Measurements from ENCODE around the gene CORO6.
"Not testable (repeated sequence)": the region's sequence is repeated elsewhere in the genome, so short reads cannot be mapped to it uniquely, and the experiment has no call there.

CORO6 gene

DNA sequence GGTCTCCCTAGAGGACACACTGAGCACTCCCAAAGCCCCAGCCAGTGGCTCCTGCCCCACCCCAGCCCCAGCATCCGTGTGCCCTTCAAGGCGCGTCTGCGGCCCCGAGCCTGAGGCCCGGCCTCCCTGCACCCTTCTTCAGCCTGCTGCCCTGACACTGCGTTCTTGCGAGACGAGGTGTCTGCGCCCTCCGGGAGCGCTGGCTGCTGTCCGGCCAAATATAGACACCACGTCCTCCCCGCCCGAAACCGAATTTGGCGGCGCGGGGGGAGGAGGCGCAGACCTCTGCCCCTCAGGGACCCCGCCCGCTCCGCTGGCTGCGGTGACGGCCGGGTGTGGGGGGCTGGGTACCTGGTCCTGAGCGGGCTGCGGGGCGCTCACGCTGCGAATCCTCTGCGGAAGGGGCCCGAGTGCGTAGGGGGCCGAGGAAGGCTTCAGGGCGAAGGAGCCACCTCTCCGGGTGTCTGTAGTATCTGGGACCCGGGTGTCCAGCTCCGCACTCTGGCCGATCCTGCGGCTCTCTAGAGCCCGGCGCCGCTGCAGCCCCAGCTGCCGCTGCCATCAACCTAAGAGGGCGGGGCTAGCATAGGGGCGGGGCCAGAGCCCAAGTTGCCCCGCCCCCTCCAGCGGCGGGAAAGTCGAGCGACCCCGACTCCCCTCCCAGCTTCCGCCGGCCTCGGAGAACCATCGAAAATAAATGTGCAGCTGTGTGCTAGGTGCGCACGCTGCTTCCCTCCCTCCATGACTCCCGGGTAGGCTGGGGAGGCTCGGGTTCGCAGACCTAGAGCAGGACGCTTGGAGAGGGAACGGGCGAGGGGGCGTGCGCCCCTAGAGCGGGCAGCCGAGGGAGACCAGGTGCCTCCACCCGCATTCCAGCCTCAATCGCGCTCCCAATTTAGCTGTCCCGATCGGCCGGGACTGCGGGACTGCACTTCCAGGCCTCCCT lies at the start of gene CORO6:
Gene CORO6 (minus strand): TSS at position 576 of the 946 bp plus-strand sequence. CDS start 1,491 bp downstream, outside the sequence.
- DNase-seq (ENCODE audit: low spot score), result peak; percentile 57

DNA sequence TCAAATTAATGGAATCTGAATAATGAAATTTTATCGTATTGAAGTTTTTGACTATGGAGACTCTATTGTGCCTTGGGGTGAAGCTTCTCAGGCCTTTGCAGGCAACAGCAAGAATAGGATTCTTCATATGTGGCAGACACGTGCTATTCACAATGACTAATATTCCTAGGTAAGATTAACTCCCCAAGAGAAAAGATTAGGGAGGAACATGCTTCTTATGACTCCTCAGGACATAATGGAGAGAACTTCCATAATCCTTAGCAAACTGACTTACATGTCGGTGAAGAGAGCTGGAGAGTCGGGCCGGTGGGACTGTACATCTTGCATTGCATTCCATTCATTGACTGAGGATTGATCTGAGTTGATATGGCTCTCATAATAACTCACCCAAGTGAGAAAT lies 48.9 kb upstream of the CORO6 start:
- DNase-seq (ENCODE audit: low spot score), result no peak

DNA sequence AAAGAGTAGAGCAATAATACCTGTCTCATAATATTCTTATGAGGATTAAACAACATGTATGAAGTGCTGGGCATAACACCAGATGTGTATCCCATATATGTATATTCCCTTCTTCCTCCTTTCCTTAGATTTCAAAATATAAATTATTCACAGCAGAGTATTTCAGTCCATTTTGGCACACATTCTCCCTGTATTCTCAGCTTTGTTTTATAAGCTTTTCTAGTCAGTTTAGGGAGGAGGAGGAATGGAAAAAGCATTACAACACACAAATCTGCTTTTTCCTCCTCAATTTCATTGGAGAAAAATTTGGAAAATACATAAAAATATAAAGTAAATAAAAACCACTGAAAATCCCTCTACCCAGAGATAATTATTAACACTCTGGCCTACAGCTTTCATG lies 46.6 kb upstream of the CORO6 start:
- DNase-seq (ENCODE audit: low spot score), result no peak

DNA sequence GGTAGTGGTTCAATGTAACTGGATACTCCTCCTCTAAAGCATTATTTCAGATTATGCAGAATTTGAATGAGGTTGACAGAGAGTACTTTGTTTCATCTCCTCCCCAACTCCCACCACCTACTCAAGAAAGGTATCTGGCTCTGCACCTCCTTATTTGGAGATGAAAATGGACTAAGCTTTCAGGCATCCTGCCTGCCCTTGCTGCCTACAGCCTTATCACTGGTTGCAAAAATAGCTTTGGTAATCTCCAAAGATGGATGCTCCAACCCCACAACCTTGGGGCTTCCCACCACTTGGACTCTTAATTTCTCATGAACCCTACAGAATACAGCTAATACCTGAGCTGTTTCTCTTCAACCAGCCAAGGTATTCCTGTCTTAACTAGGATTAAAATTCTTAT lies 45.3 kb upstream of the CORO6 start:
- DNase-seq (ENCODE audit: low spot score), result no peak

DNA sequence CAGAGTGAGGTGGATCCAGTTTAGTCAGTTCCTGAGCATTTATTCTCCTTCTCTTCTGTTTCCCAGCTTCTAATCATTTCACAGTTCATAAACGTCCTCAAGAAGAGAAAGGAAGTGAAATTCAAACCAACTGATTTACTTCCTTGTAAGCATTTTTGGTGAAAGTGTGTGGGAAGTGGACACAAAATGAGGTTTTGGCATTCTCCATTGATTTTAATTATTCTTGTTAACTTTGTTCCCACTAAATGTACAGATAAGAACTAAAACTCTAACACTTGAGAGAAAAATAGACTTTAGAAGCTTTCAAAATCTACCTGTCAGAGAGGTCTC lies 42.7 kb upstream of the CORO6 start:
- DNase-seq (ENCODE audit: low spot score), result no peak

DNA sequence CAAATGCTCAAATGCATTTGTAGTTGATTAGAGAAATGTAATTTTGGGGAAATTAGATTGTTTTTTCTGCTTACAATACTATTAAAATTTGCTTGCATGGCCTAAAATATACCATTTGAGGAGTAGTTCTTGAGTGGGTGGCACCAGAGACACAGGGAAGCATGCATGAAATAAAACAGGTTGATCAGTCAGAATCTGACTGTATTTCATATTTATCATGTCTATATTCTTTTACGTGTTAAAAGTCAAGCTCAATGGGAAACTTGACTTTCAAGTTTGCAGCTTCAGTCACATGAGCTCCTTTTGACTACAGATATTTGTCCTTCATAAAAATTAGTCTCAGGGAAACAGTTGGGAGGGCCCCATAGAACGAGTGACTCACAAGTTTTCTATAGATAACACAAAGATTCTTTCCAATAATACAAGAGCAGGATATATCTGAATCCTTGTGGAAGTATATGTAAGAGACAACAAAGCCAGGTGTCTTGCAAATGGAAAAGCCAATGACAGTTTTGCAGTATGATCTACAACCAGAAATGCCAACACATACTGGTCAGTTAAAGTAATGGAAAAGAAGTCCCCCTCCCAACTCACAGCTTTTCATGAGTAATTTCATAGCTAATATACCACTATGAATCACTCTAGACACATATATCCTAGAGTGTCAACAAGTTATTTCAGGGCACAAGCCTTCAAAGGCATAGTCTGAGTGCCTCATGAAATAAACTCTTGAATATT lies 42.2 kb upstream of the CORO6 start:
- no peak for DNase-seq (ENCODE audit: low spot score)

DNA sequence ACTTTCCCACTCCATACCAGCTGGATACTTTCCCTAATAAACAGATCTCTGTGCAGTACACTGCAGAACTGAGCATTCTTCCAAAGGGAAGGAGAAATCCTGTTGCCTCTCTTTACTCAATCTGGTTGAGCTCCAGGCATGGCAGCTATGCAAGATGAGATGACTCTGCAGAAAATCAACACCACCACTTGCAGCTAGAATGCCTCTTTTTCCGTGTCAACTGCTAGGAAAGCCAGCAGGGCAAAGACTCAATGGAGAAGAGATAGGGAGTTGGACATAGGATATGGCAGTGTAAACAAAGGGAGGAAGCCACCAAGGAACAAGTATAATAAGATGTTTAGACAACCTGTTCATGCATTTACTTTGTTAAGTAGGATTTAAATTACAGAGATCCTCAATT lies 40.4 kb upstream of the CORO6 start:
- DNase-seq (ENCODE audit: low spot score), result no peak

DNA sequence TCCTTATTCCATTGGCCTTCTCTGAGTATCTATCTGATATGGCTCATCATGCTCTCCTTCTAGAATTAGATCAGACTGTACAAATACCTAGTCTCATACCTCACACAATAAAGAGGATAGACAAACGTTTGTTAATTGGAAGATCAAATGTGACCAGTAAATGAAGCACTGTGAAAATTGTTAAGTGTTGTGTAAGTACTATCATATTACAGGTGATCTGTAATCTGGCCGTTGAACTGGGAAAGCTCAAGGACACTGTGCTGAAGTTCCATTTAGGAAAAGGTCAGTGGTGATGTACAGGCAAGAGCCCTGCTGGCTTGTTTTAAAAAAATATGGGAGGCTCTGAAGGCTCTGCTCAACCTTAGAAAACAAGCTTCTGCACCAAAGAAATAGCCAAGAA lies 38.5 kb upstream of the CORO6 start:
- no peak for DNase-seq (ENCODE audit: low spot score)

DNA sequence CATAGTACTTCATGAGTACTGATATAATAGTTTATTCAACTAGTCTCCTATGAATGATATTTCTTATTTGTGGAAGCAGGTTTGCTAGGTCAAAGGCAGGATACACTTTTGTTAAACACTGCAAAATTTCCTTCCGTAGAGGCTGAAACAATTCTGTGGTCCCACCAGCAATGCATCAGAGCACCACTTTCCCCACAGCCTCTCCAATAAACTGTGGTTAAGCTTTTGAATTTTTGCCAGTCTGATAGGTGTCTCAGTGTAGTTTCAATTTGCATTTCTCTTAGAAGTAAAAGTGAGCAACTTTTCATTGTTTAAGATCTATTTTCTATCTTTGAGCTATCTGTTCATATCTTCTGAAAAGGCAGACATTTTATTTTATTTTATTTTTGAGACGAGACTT lies 36.4 kb upstream of the CORO6 start:
- DNase-seq (ENCODE audit: low spot score), result no peak

DNA sequence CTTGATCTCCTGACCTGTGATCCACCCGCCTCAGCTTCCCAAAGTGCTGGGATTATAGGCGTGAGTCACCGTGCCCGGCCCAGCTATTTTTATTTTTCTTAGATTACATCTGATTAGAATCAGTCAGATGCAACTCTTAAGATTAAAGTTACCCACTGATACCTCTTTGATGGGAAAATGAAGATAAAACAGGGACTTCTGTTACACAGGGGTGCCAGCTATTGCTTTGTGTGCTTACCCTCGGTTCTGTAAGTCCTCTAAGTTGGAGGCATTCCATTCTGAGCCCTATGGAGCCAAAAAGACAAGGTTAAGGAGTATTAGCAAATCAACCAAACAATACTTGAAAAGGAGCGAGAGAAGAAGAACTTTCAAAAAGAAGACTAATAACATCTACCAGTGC lies 32.6 kb upstream of the CORO6 start:
- no peak for DNase-seq (ENCODE audit: low spot score)

DNA sequence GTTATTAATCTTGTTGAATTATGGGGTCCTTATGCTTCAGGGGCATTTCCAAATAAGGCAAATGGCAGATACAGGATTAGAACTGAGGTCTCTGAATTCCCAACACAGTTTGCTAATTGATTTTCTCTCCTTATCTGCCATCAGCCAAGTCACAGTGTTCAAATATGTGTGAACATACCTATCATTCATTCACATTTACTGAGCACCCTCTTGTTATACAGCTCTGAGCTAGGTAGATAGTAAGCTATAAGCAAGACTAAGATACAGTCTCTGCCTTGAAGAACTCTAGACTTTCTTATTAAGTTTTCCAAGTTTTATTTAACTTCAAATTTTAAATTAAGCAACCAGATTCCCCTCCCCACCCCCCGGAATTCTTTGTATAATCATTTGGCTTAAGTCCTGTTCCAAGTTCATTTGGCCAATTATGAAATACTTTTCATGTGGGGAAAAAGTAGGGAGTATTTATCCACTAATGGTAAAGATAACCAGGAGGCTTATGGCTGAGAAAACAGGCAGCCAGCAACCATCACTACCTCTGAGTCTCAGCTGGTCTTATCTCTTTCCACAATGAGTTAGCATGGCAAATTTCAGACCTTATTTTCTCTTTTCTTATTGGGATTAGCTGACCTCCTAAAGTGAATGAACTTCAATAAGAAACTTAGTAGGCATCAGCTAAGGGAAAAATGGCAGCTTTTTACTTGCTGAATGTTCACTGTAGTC lies 31.4 kb upstream of the CORO6 start:
- DNase-seq (ENCODE audit: low spot score), result no peak

DNA sequence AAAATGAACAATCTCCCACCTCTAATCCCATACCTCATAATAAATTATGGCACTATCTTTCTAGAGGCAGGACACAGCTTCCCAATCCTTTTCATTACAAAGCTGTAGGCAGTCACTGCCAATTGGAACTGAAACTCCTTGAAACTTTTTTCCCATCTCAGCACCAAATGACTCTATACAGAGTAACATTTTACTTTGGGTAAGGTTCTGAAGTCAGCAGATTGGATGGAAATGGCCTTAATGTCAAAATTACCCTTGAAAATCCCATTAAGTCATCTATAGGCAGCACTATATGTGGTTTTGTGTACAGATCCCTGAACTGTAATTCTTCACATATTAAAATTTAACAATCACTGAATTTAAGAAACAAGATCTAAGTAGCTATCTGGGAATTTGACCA lies 30.3 kb upstream of the CORO6 start:
- no peak for DNase-seq (ENCODE audit: low spot score)

DNA sequence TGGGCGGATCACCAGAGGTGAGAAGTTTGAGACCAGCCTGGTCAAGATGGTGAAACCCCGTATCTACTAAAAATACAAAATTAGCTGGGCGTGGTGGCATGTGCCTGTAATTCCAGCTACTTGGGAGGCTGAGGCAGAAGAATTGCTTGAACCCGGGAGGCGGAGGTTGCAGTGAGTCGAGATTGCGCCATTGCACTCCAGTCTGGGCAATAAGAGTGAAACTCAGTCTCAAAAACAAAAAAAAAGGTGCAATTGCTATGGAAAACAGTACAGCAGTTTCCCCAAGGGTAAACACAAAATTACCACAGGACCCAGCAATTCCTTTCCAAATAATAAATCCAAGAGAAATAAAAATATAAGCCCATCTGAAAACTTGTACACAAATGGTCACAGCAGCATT lies 29.2 kb upstream of the CORO6 start:
- DNase-seq (ENCODE audit: low spot score), result not testable (repeated sequence)

DNA sequence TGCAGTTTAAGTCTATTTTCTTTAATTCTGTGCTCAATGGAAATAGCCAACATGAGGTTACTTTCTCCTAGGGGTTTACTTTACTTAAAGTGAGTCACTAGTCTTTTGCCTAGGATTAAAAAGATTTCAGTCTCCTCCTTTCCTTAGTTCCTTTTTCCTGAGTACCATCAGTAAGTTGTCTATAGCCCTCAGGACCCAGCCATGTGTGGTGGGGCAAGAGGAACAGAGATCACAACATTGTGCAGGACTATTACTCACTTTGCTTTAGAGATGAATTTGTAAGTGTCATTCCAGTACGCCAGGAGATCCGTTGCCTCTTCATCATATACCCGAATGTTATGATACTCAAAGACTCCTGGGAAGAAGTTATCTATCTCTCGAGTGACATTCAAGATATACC lies 27.7 kb upstream of the CORO6 start:
- no peak for DNase-seq (ENCODE audit: low spot score)

DNA sequence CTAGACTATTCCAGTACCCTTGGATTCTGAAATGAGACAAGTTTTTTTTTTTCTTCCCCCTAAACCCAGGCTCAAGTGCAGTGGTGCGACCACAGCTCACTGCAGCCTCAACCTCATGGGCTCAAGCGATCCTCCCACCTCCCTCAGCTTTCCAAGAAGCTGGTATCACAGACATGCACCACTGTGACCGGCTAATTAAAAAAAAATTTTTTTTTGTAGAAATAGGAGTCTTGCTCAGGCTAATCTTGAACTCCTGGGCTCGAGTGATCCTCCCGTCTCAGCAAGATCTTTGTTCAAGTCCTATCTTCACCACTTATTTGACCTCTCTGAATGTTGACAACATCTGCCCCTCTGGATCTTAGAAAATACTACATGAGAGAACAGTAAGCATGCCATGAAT lies 26.6 kb upstream of the CORO6 start:
- no peak for DNase-seq (ENCODE audit: low spot score)

DNA sequence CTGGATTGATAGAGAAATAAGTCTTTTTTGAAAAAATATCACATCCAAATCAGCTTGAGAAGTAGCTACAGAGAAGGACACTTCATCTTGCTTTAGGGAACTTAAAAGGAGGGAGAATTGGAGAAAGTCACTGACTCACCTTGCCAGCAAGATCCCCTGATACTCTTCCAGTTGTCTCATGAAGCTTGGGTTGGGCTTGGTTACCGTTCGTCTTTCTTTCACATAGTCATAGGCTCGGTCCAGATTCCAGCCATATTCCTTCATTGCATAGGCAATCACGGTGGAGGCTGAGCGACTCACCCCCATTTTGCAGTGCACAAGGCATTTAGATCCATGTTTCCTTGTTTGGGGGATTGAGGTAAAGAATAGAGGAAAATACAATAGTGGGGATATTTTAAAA lies 25.3 kb upstream of the CORO6 start:
- no peak for DNase-seq (ENCODE audit: low spot score)

DNA sequence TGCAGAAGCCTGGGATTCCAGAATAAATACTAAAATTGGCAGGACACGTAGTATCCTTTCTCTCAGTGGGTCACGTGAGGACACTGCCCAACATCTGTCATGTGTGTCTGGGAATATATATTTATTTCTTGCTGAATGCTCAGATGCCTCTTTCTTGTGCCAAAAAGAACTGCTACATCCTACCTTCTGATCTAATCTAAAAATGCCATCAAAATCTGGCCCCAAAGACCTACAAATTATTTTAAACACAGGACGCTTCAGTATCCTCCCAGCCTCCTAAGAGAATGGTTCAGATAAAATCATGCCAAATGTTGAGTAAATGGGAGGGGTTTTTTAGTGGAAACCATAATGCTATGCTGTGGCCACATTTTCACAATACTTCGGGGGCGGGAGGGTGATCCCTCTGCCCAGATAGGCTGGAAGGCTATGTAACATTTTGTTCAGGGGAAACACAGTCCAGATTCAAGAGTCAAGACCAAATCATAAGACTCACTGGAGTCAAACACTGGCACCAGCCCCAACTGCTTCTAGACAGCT lies 22.9 kb upstream of the CORO6 start:
- peak; percentile 51 for DNase-seq (ENCODE audit: low spot score)

DNA sequence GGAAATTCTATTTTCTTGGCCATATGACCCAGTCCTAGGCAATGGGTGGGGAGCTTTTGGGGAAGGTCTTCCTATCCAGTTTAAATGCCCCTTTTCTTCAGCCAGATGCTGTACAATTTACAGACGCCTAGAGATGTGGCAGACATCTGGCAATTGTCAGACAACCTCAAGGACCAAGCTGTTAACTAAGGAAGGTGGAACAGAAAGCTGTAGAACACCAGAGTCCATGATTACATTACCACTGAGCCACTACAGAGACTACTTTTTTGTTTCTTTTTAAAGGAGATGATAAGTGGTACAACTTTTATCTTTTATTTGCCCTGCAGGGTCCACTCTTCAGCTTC lies 21.1 kb upstream of the CORO6 start:
- DNase-seq (ENCODE audit: low spot score), result no peak

DNA sequence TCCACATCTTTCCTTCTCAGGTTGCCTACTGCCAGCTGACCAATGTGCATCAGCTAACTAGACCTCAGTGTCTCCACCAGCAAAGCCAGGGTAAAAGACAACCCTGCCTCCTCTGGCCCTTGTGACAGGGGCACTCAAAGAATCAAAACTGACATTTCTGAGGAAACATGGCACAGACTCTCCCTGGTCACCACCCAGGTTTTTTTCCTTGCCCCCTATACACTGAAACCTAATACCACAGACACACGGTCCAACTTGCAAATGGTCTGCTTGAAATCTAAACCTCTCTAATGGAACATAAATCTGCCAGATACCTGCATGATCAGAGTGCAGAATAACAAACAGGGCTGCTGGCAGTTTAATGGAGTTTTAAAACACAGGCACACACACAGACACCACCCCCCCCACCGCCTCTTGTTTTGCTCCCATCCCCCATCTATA lies 19.5 kb upstream of the CORO6 start:
- DNase-seq (ENCODE audit: low spot score), result no peak

DNA sequence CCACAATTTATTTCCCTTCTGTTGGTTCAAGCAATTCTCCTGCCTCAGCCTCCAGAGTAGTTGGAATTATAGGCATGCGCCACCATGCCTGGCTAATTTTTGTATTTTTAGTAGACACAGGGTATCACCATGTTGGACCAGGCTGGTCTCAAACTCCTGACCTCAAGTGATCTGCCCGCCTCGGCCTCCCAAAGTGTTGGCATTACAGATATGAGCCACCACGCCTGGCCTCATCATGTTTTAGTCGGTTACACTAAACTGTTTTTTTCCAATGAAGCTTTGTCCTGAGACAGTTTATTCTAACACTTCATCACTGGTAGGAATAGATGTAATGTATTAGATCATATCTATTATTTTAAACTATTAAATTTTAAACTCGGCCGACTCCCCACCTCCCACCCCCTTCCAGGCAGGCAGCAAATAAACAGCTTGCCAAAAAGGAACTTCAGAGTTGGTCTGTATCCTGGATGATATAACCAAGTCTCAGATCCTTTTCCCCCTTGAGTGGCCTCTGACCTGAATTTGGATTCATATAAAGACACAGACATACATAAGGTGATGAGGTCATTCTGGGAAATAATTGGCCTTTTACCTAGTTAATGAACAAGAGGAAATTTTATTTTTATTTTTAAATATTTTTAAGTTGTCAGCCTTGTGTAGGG lies 18.4 kb upstream of the CORO6 start:
- DNase-seq (ENCODE audit: low spot score), result no peak

DNA sequence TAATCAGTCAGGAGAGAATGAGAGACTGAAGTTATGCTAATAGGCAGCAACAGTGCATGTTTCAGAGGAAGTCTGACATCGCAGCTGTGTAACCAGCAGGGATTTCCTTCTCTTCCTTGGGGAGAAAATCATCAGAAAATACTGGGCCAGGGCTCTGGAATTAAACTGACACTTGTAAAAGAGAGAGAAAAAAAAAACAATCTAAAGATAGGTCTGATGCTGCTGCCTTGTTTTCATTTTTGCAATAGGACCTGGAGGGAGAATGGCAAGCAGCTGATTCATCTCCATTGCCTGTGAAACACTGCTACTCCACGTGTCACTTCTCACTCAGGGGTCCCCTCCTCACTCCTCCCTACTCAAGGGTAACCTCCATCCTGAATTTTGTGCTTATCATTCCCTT lies 17.7 kb upstream of the CORO6 start:
- no peak for DNase-seq (ENCODE audit: low spot score)

DNA sequence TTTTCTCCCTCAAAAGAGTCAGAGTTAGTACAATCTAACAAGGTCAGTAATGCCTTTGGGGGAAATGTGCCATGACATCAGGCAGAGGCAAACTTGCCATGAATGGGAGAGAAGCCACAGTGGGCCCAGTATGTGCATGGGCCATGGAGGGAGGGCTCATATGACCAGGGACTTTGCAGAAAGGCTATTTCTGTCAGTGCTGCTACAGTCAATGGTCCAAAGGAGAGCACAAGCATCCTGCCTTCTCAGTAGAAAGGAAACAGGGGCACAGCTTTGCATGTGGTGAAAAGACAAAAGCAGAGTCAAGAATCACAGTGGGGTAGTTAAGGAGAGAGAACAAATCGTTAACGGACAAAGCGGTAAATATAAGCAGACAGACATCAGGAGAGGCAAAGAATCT lies 11.2 kb upstream of the CORO6 start:
- DNase-seq (ENCODE audit: low spot score), result no peak

Measured in cerebellar cortex (tissue), 1 donor.